Upper lobe of left lung (tissue), 4 donors: ENCODE data around the gene EMILIN3.

Experiments used
- POLR2AphosphoS5 ChIP-seq, 2 donors: sonication (generic); formaldehyde crosslinking; IDR thresholded peaks; one replicate each; pipeline ENCODE4 v1.5.1; 2017; ENCODE audit warnings: antibody characterized with exemption in 2 of 2
- TF ChIP-seq, protein P1 (sequence below), 6 experiments: fragments of 450-650 bp in 4 of 6; fragments of 200-600 bp in 2 of 6; sonication (generic) in 2 of 6; IDR thresholded peaks; one replicate each; pipeline ENCODE4 v1.5.1; 2016 to 2019; ENCODE audit warnings: antibody characterized with exemption in 6 of 6

DNA sequence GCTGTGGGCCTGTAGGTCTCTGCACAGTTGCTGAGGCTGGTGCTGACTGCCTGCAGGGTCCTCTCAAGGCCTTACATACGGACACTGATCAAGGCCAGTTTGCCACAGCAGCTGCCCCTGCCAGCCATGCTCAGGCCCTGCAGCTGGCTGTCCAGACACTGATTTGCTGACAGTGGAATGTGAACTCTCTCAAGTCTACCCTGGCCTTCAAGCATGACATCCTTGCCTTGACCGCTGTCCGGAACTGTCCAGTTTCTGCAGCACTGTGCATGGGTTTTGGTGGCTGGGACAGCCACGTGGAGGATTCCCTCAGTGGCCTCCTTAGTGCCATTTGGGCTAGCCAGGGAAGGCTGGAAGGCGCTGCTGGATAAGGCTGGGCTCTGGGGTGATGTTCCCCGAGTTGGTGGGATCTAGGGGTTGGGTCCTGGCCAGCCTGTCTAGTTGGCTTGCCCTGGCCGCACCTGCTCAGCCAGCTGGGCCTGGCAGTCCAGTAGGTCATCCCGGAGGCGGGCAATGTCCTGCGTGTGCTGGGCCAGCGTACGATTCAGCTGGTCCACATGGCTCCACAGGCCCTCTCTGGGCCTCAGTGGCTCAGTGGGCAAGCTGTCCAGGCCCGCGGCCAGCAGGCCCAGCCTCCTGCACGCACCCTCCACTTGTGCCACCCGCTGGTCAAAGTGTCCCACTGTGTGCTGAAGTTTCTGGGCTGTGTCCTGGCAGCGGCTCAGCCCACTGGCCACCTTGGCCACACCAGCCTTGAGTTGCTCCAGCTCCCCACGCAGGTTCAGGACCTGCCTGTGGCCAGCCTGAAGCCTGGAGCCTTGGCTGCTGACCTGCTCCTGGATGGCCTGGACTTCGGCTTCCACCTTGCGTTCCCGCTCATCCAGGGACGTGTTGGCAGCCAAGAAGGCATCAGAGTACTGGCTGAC, 5.5 kb downstream of the EMILIN3 start:
- TF ChIP-seq, protein P1, sequence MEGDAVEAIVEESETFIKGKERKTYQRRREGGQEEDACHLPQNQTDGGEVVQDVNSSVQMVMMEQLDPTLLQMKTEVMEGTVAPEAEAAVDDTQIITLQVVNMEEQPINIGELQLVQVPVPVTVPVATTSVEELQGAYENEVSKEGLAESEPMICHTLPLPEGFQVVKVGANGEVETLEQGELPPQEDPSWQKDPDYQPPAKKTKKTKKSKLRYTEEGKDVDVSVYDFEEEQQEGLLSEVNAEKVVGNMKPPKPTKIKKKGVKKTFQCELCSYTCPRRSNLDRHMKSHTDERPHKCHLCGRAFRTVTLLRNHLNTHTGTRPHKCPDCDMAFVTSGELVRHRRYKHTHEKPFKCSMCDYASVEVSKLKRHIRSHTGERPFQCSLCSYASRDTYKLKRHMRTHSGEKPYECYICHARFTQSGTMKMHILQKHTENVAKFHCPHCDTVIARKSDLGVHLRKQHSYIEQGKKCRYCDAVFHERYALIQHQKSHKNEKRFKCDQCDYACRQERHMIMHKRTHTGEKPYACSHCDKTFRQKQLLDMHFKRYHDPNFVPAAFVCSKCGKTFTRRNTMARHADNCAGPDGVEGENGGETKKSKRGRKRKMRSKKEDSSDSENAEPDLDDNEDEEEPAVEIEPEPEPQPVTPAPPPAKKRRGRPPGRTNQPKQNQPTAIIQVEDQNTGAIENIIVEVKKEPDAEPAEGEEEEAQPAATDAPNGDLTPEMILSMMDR (IDR thresholded peaks at IDR 0.05), result no peak
- TF ChIP-seq POLR2AphosphoS5 (IDR thresholded peaks at IDR 0.05), result no peak
